Ovary (tissue), 9 donors: Measurements from ENCODE around the gene VPS18. TPM values are rescaled to one million over a fixed set of nuclear protein-coding genes. Genes with fewer than 3 reads are reported as not detected.

Source experiments
- DNase-seq, 5 donors: peaks; one replicate each; pipeline ENCODE4 v3.0.0-alpha.2; 2019 to 2020
- H3K27ac ChIP-seq, 2 donors: fragments of 200-600 bp; one replicate each; pipeline versions ENCODE4 v1.5.1 to v1.8.0; 2019 to 2022
- H3K27me3 ChIP-seq: fragments of 200-600 bp; one replicate; pipeline ENCODE4 v1.8.0; 2022
- H3K36me3 ChIP-seq: fragments of 200-600 bp; sonication (generic); one replicate; pipeline ENCODE4 v1.5.1; 2019
- H3K4me1 ChIP-seq: one replicate; pipeline ENCODE4 v1.8.1; 2013; ENCODE audit warnings: mild to moderate bottlenecking, moderate library complexity; ENCODE audit not compliant: insufficient read depth
- H3K4me3 ChIP-seq: fragments of 200-600 bp; sonication (generic); one replicate; pipeline ENCODE4 v1.5.1; 2017
- H3K9me3 ChIP-seq, 2 donors: fragments of 200-600 bp in 1 of 2; sonication (generic) in 1 of 2; one replicate each; pipeline versions ENCODE4 v1.5.1 to v1.8.1; 2013 to 2019; ENCODE audit warnings: mild to moderate bottlenecking in 1 of 2, moderate library complexity in 1 of 2
- CTCF ChIP-seq, 3 donors: fragments of 450-650 bp in 2 of 3; fragments of 200-600 bp in 1 of 3; IDR thresholded peaks; one replicate each; pipeline versions ENCODE4 v1.5.1 to v1.8.0; 2016 to 2022; ENCODE audit warnings: antibody characterized with exemption in 3 of 3, mild to moderate bottlenecking in 1 of 3
- EP300 ChIP-seq: sonication (generic); formaldehyde crosslinking; IDR thresholded peaks from one replicate; pipeline ENCODE4 v1.6.1; 2017; ENCODE audit warnings: antibody characterized with exemption
- POLR2A ChIP-seq: fragments of 450-650 bp; IDR thresholded peaks from one replicate; pipeline ENCODE4 v1.6.1; 2017; ENCODE audit warnings: antibody characterized with exemption, mild to moderate bottlenecking, moderate library complexity
- WGBS, 3 donors: extraction: QIAGEN DNeasy Blood & Tissue Kit in 1 of 3; methylation state at CpG; one replicate each; pipeline versions ENCODE4 v1.1.5 to v1.1.7; 2013 to 2017; 5-methylcytosine and 5-hydroxymethylcytosine counted together
- intact Hi-C, 4 donors: fragments of 100-400 bp; cut with DNase I; formaldehyde crosslinking; loops; one replicate each; pipeline versions ENCODE4 v1.11.0 to v1.15.1; 2022 to 2023
- polyA plus RNA-seq, 2 donors: library from polyadenylated mRNA; stranded (reverse); fragments of 200-250 nt in 1 of 2; fragments of 350-450 nt in 1 of 2; fragmentation: Illumina TruSeq in 1 of 2; extraction: RNeasy Lipid Tissue Mini Kit (QIAGEN cat#74804) in 1 of 2; gene quantifications; one replicate each; pipeline ENCODE4 v1.2.3, GENCODE V29; 2013 to 2014
- total RNA-seq, 7 donors: library from RNA; depleted of rRNA in 2 of 7; stranded (reverse); fragments of >200 nt in 2 of 7; fragmentation: NEBNext Ultra II Directional in 3 of 7; extraction: Animal tissue kit (Norgen Biotek cat#: 25700) in 3 of 7; gene quantifications; one replicate each; pipeline versions ENCODE4 v1.1.0 to v1.2.4, GENCODE V29; 2016 to 2023
- donor health status: DM: no; HTN: no; CAD: no; lungs with moderate emphysema.
- donor health status: DM: no; HTN: no; CAD: no.
- donor health status: Bipolar disorder and iron deficiency.
- donor health status: DM: yes; HTN: yes; CAD: no.
- donor health status: DM: no; HTN: no; CAD: no.
- donor health status: DM: yes; HTN: yes; CAD: no.

The VPS18 gene
- total and polyA plus RNA-seq, 9 donors: 8.0 to 26.3 (median 21.1) TPM

- intact Hi-C loops: loop anchor here (5.0 to 10.0 kb wide), 6 partner anchors 35 to 377 kb away; partner anchors contain the start of genes KNL1 (in 1 of the 4) and RAD51 (in 1 of the 4)
- DNase-seq: no peak
- TF ChIP-seq CTCF (IDR thresholded peaks at IDR 0.05) (peak in 2 of 3 donors; percentile 42 to 45), EP300 (no peak)
- WGBS, 3 donors: 7 to 17% (median 11%) methylated on average over 4 of the region's 4 CpGs
- Histone ChIP-seq H3K4me3 (no peak overlapping the region), H3K36me3 (no peaks in the 10 kb centered on the region), H3K4me1 (peaks cover 5% of the 10 kb centered on the region), H3K9me3 (no peaks in the 10 kb centered on the region), H3K27ac (no peak overlapping the region), H3K27me3 (no peaks in the 10 kb centered on the region)
These were observed 2.3 kb upstream of the VPS18 start for GRCh38 chr15:40891810-40892446.

GRCh38 chr15:40892447-40893012 is 1.7 kb upstream of the VPS18 start:
- intact Hi-C loops: loop anchor here (5.0 to 10.0 kb wide), 6 partner anchors 35 to 378 kb away; partner anchors contain the start of genes KNL1 (in 1 of the 4) and RAD51 (in 1 of the 4)
- peaks cover 5% of the 10 kb centered on the region for H3K4me1 ChIP-seq
- H3K9me3 ChIP-seq: no peaks in the 10 kb centered on the region
- no peak for DNase-seq
- WGBS, 3 donors: 85 to 93% (median 86%) methylated on average over 2 of the region's 2 CpGs
- H3K27ac ChIP-seq: no peak overlapping the region
- H3K36me3 ChIP-seq: no peaks in the 10 kb centered on the region
- TF ChIP-seq POLR2A (no peak), CTCF (IDR thresholded peaks at IDR 0.05) (no peak), EP300 (no peak)
- H3K4me3 ChIP-seq: no peak overlapping the region
- no peaks in the 10 kb centered on the region for H3K27me3 ChIP-seq

- peak overlapping the region; percentile 64 for H3K4me3 ChIP-seq
- H3K27me3 ChIP-seq: no peaks in the 10 kb centered on the region
- peak overlapping the region in 1 of 2 donors; percentile 88 for H3K27ac ChIP-seq
- TF ChIP-seq EP300: no peak
- TF ChIP-seq CTCF (IDR thresholded peaks at IDR 0.05): no peak
- TF ChIP-seq POLR2A: no peak
- H3K4me1 ChIP-seq: peaks cover 5% of the 10 kb centered on the region
- no peaks in the 10 kb centered on the region for H3K9me3 ChIP-seq
- 76 to 84% (median 81%) methylated on average over 22 of the region's 22 CpGs for WGBS, 3 donors
- H3K36me3 ChIP-seq: no peaks in the 10 kb centered on the region
- DNase-seq: peak in 2 of 5 donors; percentile 55 to 57
- intact Hi-C loops: loop anchor here (5.0 to 10.0 kb wide), 6 partner anchors 36 to 378 kb away; partner anchors contain the start of genes KNL1 (in 1 of the 4) and RAD51 (in 1 of the 4)
These were observed 1.1 kb upstream of the VPS18 start for GRCh38 chr15:40893019-40893670.

GRCh38 chr15:40894681-40895448 is 615 bp downstream of the VPS18 start:
- H3K27me3 ChIP-seq: no peaks in the 10 kb centered on the region
- peaks cover 5% of the 10 kb centered on the region for H3K4me1 ChIP-seq
- no peaks in the 10 kb centered on the region for H3K9me3 ChIP-seq
- intact Hi-C loops: loop anchor here (5.0 to 10.0 kb wide), 6 partner anchors 38 to 380 kb away; partner anchors contain the start of genes KNL1 (in 1 of the 4) and RAD51 (in 1 of the 4)
- H3K36me3 ChIP-seq: no peaks in the 10 kb centered on the region
- peak in 4 of 5 donors; percentile 48 to 73 (median 62) for DNase-seq
- TF ChIP-seq POLR2A (no peak), EP300 (no peak), CTCF (IDR thresholded peaks at IDR 0.05) (peak; percentile 8 to 51 (median 38))
- peak overlapping the region; percentile 88 for H3K27ac ChIP-seq
- WGBS, 3 donors: 0 to 2% (median 1%) methylated on average over 27 to 33 of the region's 33 CpGs
- peak overlapping the region; percentile 64 for H3K4me3 ChIP-seq
